Astrocyte (in vitro differentiated cells and primary cell): ENCODE data around the gene DDIT4L.

Source experiments
- EZH2 ChIP-seq: IDR thresholded peaks from 2 replicates; pipeline ENCODE4 v1.6.1; 2012; ENCODE audit warnings: mild to moderate bottlenecking, low read length, inconsistent platforms; ENCODE audit not compliant: insufficient read depth
- TF ChIP-seq, protein P1 (sequence below): IDR thresholded peaks from 2 replicates; pipeline ENCODE4 v1.5.1; 2011; ENCODE audit warnings: low read depth, mild to moderate bottlenecking, inconsistent platforms, low read length, moderate library complexity; ENCODE audit not compliant: insufficient read depth

DNA sequence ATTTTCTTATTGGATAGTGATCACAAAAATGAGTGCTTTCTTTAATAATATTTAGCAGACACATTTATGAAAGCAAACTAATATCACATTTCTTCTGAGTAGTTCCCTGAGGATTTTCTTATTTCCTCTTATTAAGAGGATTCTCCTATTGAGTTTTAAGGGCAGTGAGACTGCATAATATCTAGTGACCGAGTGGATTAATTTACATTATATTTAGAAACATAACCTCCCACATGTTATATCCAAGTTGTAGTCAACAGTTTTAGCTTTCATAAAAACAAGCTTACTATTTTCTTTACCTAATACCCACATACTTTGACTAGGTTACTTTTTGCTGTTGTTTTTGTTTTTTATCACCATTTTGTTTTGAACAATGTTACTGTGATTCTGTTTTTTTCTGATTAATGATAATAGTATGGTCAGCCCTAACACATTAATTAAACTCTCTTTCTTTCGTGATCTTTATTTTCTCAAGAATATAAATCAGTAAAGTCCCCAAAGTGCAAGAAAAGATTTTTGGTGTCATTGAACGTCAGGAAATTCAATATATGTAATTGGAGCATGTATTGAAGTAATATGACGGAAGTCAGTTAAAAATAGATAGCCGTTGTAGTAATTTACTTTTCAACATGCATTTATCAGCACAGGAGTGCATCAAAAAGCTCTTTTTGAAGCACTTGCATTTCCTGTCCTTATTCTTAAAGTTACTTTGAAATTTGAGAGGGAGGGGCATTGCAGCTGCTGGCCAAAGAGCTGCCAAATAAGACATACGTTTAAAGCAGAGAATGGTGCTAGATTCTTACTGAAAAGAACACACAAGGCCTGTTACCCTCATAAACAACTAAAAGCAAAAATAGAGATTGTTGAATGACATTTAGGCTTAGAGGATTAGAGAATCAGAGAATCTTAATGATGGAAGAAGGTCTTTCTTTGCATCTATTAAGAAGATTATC lies 25.2 kb downstream of the DDIT4L start:
- TF ChIP-seq, protein P1, sequence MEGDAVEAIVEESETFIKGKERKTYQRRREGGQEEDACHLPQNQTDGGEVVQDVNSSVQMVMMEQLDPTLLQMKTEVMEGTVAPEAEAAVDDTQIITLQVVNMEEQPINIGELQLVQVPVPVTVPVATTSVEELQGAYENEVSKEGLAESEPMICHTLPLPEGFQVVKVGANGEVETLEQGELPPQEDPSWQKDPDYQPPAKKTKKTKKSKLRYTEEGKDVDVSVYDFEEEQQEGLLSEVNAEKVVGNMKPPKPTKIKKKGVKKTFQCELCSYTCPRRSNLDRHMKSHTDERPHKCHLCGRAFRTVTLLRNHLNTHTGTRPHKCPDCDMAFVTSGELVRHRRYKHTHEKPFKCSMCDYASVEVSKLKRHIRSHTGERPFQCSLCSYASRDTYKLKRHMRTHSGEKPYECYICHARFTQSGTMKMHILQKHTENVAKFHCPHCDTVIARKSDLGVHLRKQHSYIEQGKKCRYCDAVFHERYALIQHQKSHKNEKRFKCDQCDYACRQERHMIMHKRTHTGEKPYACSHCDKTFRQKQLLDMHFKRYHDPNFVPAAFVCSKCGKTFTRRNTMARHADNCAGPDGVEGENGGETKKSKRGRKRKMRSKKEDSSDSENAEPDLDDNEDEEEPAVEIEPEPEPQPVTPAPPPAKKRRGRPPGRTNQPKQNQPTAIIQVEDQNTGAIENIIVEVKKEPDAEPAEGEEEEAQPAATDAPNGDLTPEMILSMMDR, result no peak
- no peak for TF ChIP-seq EZH2
